H9 (cell line): ENCODE data around the gene SLX4IP. TPM values are rescaled to one million over a fixed set of nuclear protein-coding genes. Genes with fewer than 3 reads are reported as not detected.

Experiments used
- DNase-seq: peaks from one replicate; pipeline ENCODE4 v3.0.0-alpha.2; 2017
- H2AFZ ChIP-seq: one replicate; pipeline ENCODE4 v1.6.1; 2013; ENCODE audit warnings: mild to moderate bottlenecking, low read length, control low read depth, moderate library complexity
- H2AK5ac ChIP-seq: 2 replicates; pipeline ENCODE4 v1.6.1; 2013; ENCODE audit warnings: low read length, control low read depth, mixed read lengths; ENCODE audit not compliant: insufficient read length
- H2BK120ac ChIP-seq: one replicate; pipeline ENCODE4 v1.6.1; 2013; ENCODE audit warnings: low read depth, mild to moderate bottlenecking, low read length, control low read depth, inconsistent platforms; ENCODE audit not compliant: poor library complexity, severe bottlenecking
- H2BK12ac ChIP-seq: 2 replicates; pipeline ENCODE4 v1.6.1; 2013; ENCODE audit warnings: low read length, control low read depth, mixed read lengths, low read depth; ENCODE audit not compliant: insufficient read length
- H2BK15ac ChIP-seq: 2 replicates; pipeline ENCODE4 v1.6.1; 2013; ENCODE audit warnings: low read depth, low read length, control low read depth
- H2BK20ac ChIP-seq: one replicate; pipeline ENCODE4 v1.6.1; 2013; ENCODE audit warnings: low read depth, mild to moderate bottlenecking, low read length, control low read depth, inconsistent platforms; ENCODE audit not compliant: poor library complexity, severe bottlenecking
- H2BK5ac ChIP-seq: 2 replicates; pipeline ENCODE4 v1.6.1; 2013; ENCODE audit warnings: low read length, control low read depth, mixed read lengths; ENCODE audit not compliant: insufficient read length
- H3K14ac ChIP-seq: 2 replicates; pipeline ENCODE4 v1.6.1; 2013; ENCODE audit warnings: low read length, control low read depth; ENCODE audit not compliant: insufficient read depth
- H3K18ac ChIP-seq: 2 replicates; pipeline ENCODE4 v1.6.1; 2013; ENCODE audit warnings: low read depth, mild to moderate bottlenecking, mixed read lengths, low read length, control low read depth; ENCODE audit not compliant: insufficient read length
- H3K23ac ChIP-seq: 2 replicates; pipeline ENCODE4 v1.6.1; 2013; ENCODE audit warnings: low read length, control low read depth, mixed read lengths, low read depth; ENCODE audit not compliant: insufficient read length
- H3K23me2 ChIP-seq: 2 replicates; pipeline ENCODE4 v1.6.1; 2013; ENCODE audit warnings: low read depth, mild to moderate bottlenecking, mixed read lengths, low read length, control low read depth; ENCODE audit not compliant: insufficient read length, poor library complexity, severe bottlenecking
- H3K27ac ChIP-seq: 2 replicates; pipeline ENCODE4 v1.5.1; 2013; ENCODE audit warnings: low read length, control low read depth, mixed read lengths, low read depth; ENCODE audit not compliant: insufficient read length
- H3K27me3 ChIP-seq: 2 replicates; pipeline ENCODE4 v1.6.1; 2013; ENCODE audit warnings: low read length, control low read depth, inconsistent platforms; ENCODE audit not compliant: insufficient read depth
- H3K4ac ChIP-seq: 2 replicates; pipeline ENCODE4 v1.6.1; 2013; ENCODE audit warnings: low read depth, mild to moderate bottlenecking, control low read depth, inconsistent platforms, low read length, moderate library complexity
- H3K4me1 ChIP-seq: 2 replicates; pipeline ENCODE4 v1.6.1; 2013; ENCODE audit warnings: low read length, control low read depth, inconsistent platforms; ENCODE audit not compliant: insufficient read depth
- H3K4me2 ChIP-seq: 2 replicates; pipeline ENCODE4 v1.6.1; 2013; ENCODE audit warnings: low read length, control low read depth, mixed read lengths; ENCODE audit not compliant: insufficient read length, insufficient read depth
- H3K56ac ChIP-seq: 2 replicates; pipeline ENCODE4 v1.6.1; 2013; ENCODE audit warnings: low read depth, mild to moderate bottlenecking, mixed read lengths, low read length, control low read depth; ENCODE audit not compliant: insufficient read length
- H3K79me1 ChIP-seq: 2 replicates; pipeline ENCODE4 v1.6.1; 2013; ENCODE audit warnings: low read depth, mild to moderate bottlenecking, moderate library complexity, low read length, control low read depth, inconsistent platforms; ENCODE audit not compliant: insufficient read depth, poor library complexity, severe bottlenecking
- H3K79me2 ChIP-seq: 2 replicates; pipeline ENCODE4 v1.6.1; 2013; ENCODE audit warnings: low read length, control low read depth, inconsistent platforms; ENCODE audit not compliant: insufficient read depth
- H3K9ac ChIP-seq: 2 replicates; pipeline ENCODE4 v1.6.1; 2013; ENCODE audit warnings: low read length, control low read depth, mixed read lengths; ENCODE audit not compliant: insufficient read length; ENCODE audit errors: extremely low read depth
- H3K9me3 ChIP-seq: one replicate; pipeline ENCODE4 v1.6.1; 2013; ENCODE audit warnings: low read depth, low read length, inconsistent platforms; ENCODE audit not compliant: control insufficient read depth
- H3T11ph ChIP-seq: one replicate; pipeline ENCODE4 v1.6.1; 2013; ENCODE audit warnings: mild to moderate bottlenecking, low read length, control low read depth, inconsistent platforms
- H4K20me1 ChIP-seq: one replicate; pipeline ENCODE4 v1.6.1; 2013; ENCODE audit not compliant: control insufficient read depth, insufficient read length, insufficient read depth
- H4K5ac ChIP-seq: 2 replicates; pipeline ENCODE4 v1.6.1; 2013; ENCODE audit warnings: low read depth, mild to moderate bottlenecking, mixed read lengths, low read length, control low read depth; ENCODE audit not compliant: insufficient read length
- H4K8ac ChIP-seq: replicated peaks from 2 replicates; pipeline ENCODE4 v1.6.1; 2013; ENCODE audit warnings: low read length, control low read depth, mixed read lengths, low read depth; ENCODE audit not compliant: insufficient read length
- H4K91ac ChIP-seq: 2 replicates; pipeline ENCODE4 v1.6.1; 2013; ENCODE audit warnings: low read depth, mild to moderate bottlenecking, moderate library complexity, mixed read lengths, low read length, control low read depth; ENCODE audit not compliant: insufficient read length
- H3K27ac Mint-ChIP-seq, 3 experiments: 2 replicates in 2 of 3; 3 replicates in 1 of 3; pipeline ENCODE4 v1.8.0; 2020 to 2021; ENCODE audit warnings: mixed read lengths in 3 of 3, mild to moderate bottlenecking in 1 of 3, moderate library complexity in 1 of 3
- H3K27me3 Mint-ChIP-seq: 2 replicates; pipeline ENCODE4 v1.8.0; 2021; ENCODE audit warnings: low read depth, mild to moderate bottlenecking, moderate library complexity, mixed read lengths
- H3K36me3 Mint-ChIP-seq, 3 experiments: 2 replicates in 2 of 3; 3 replicates in 1 of 3; pipeline ENCODE4 v1.8.0; 2020 to 2021; ENCODE audit warnings: low read depth in 3 of 3, mixed read lengths in 3 of 3; ENCODE audit not compliant: insufficient read depth in 1 of 3
- H3K4me1 Mint-ChIP-seq, 2 experiments: 2 replicates each; pipeline ENCODE4 v1.8.0; 2020; ENCODE audit warnings: mixed read lengths in 2 of 2
- H3K4me3 Mint-ChIP-seq, 2 experiments: 2 replicates in 1 of 2; 3 replicates in 1 of 2; pipeline ENCODE4 v1.8.0; 2020 to 2021; ENCODE audit warnings: mild to moderate bottlenecking in 2 of 2, mixed read lengths in 2 of 2, moderate library complexity in 1 of 2
- H3K9me3 Mint-ChIP-seq, 2 experiments: 2 replicates in 1 of 2; 3 replicates in 1 of 2; pipeline ENCODE4 v1.8.0; 2020; ENCODE audit warnings: mild to moderate bottlenecking in 2 of 2, mixed read lengths in 2 of 2, moderate library complexity in 1 of 2
- WGBS: extraction: QIAGEN DNeasy Blood & Tissue Kit; methylation state at CpG from one replicate; pipeline ENCODE4 v1.1.7; 2013; ENCODE audit warnings: missing lambda C conversion rate, low lambda C conversion rate, mixed read lengths; ENCODE audit not compliant: insufficient read length; ENCODE audit errors: extremely low coverage; 5-methylcytosine and 5-hydroxymethylcytosine counted together
- total RNA-seq: library from RNA; stranded (reverse); gene quantifications from 2 replicates; pipeline ENCODE4 v1.2.1, GENCODE V29; 2021
- TF ChIP-seq, protein P1 (sequence below): fragments of 200-600 bp; sonication (generic); conservative IDR thresholded peaks from 3 replicates; pipeline ENCODE4 v1.8.0; 2021; ENCODE audit warnings: antibody characterized with exemption, mild to moderate bottlenecking

Gene SLX4IP
- total RNA-seq, 1 experiment from 2014 or later: 7.9 TPM

DNA sequence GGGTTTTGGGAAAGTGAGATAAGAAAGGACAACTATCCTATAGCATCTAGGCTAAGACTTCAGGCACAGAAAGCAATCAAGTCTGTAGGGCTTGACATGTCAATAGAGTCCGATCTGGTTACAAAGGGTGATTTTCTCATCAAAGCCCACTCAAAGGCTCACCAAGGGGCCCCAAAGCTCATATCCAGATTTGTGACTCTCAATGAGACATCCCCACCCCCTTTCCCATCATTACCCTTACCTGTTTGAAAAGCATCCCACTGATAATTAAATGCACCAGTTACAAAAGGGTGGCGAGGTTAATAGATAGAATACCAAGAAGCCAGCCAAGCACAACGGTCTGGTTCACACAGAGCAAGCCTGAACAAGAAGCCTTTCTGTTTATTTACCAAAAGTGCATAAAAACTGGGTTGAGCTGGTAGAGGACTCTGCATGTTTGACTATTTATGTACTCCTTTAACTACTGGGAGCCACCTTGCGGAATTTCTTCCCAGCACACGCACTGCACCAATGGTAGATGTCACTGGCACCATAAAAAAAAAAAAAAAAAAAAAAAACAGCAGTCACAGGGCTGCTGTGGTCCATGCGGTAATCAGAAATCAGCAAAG lies 232.6 kb downstream of the SLX4IP start:
- WGBS: no CpG with 5 or more reads among the region's 6 CpGs
- H3K27me3 ChIP-seq: no peaks in the 10 kb centered on the region
- H3K27ac ChIP-seq: no peak overlapping the region
- peaks cover 12% of the 10 kb centered on the region; the same call in 1 of the 2 replicates for H3K79me2 ChIP-seq
- H3K14ac ChIP-seq: no peak overlapping the region
- peaks cover 83 to 88% of the 10 kb centered on the region in 2 experiments for H3K4me1 Mint-ChIP-seq
- no peak overlapping the region for H3K56ac ChIP-seq
- no peak overlapping the region for H2BK5ac ChIP-seq
- peaks cover 32% of the 10 kb centered on the region for H3K4me1 ChIP-seq
- H3K23ac ChIP-seq: no peak overlapping the region
- DNase-seq: no peak
- no peak overlapping the region for H3T11ph ChIP-seq
- no peak overlapping the region for H2BK12ac ChIP-seq
- no peaks in the 10 kb centered on the region; a peak in 1 of 5 replicates for H3K9me3 Mint-ChIP-seq
- H2BK15ac ChIP-seq: no peak overlapping the region
- no peak overlapping the region for H4K8ac ChIP-seq
- no peak overlapping the region for H3K18ac ChIP-seq
- H3K4ac ChIP-seq: no peak overlapping the region
- H3K27me3 Mint-ChIP-seq: no peaks in the 10 kb centered on the region; the same call in 1 of the 2 replicates
- no peak overlapping the region for H3K4me3 Mint-ChIP-seq
- no peak overlapping the region for H3K4me2 ChIP-seq
- no peaks in the 10 kb centered on the region for H3K79me1 ChIP-seq
- no peak overlapping the region for H3K9ac ChIP-seq
- 0 out of 7 replicates have a peak overlapping the region, but pooled peaks of 1 of the 3 experiments have one; percentile 15 for H3K27ac Mint-ChIP-seq
- peaks cover 18 to 58% (median 22%) of the 10 kb centered on the region in 3 experiments for H3K36me3 Mint-ChIP-seq
- peaks cover 14% of the 10 kb centered on the region for H3K23me2 ChIP-seq
- H2BK120ac ChIP-seq: no peak overlapping the region
- H4K20me1 ChIP-seq: no peaks in the 10 kb centered on the region
- no peaks in the 10 kb centered on the region for H3K9me3 ChIP-seq
- TF ChIP-seq, protein P1, sequence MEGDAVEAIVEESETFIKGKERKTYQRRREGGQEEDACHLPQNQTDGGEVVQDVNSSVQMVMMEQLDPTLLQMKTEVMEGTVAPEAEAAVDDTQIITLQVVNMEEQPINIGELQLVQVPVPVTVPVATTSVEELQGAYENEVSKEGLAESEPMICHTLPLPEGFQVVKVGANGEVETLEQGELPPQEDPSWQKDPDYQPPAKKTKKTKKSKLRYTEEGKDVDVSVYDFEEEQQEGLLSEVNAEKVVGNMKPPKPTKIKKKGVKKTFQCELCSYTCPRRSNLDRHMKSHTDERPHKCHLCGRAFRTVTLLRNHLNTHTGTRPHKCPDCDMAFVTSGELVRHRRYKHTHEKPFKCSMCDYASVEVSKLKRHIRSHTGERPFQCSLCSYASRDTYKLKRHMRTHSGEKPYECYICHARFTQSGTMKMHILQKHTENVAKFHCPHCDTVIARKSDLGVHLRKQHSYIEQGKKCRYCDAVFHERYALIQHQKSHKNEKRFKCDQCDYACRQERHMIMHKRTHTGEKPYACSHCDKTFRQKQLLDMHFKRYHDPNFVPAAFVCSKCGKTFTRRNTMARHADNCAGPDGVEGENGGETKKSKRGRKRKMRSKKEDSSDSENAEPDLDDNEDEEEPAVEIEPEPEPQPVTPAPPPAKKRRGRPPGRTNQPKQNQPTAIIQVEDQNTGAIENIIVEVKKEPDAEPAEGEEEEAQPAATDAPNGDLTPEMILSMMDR: no peak
- H4K5ac ChIP-seq: no peak overlapping the region
- no peak overlapping the region for H4K91ac ChIP-seq
- H2AK5ac ChIP-seq: no peak overlapping the region
- H2AFZ ChIP-seq: no peak overlapping the region
- no peak overlapping the region for H2BK20ac ChIP-seq
